ENCODE measurements around the gene M1AP. TPM values are rescaled to one million over a fixed set of nuclear protein-coding genes. Genes with fewer than 3 reads are reported as not detected.

The M1AP gene
- total RNA-seq, 1 experiment from 2014 or later, result 0.11 TPM

GRCh38 chr2:74689671-74690070 is 41.5 kb upstream of the M1AP start:
- no peaks in the 10 kb centered on the region for H3K9me3 ChIP-seq (ENCODE audit: low read length)
- DNase-seq, result no peak
- no peak overlapping the region for H3K4me3 ChIP-seq (ENCODE audit: low read length)
- H3K36me3 ChIP-seq (ENCODE audit: insufficient read depth, low read length), result no peaks in the 10 kb centered on the region
- no peaks in the 10 kb centered on the region for H3K9me2 ChIP-seq (replicated peaks; ENCODE audit: insufficient read depth, low read length)
- no peak overlapping the region for H3K9ac ChIP-seq (ENCODE audit: low read length)
- no peak overlapping the region for H3K27ac ChIP-seq (ENCODE audit: low read length)
- no peaks in the 10 kb centered on the region for H3K27me3 ChIP-seq (ENCODE audit: low read length)
- H3K4me1 ChIP-seq (ENCODE audit: low read length), result peaks cover 3% of the 10 kb centered on the region; the same call in 1 of the 2 replicates
- H3K4me2 ChIP-seq (ENCODE audit: low read depth, low read length, poor library complexity, severe bottlenecking), result no peak overlapping the region
- H4K20me1 ChIP-seq (ENCODE audit: insufficient read depth, low read depth, low read length), result no peaks in the 10 kb centered on the region
- H2AFZ ChIP-seq (ENCODE audit: low read length), result no peak overlapping the region
- no peaks in the 10 kb centered on the region for H3K79me2 ChIP-seq (ENCODE audit: low read length)

DNA sequence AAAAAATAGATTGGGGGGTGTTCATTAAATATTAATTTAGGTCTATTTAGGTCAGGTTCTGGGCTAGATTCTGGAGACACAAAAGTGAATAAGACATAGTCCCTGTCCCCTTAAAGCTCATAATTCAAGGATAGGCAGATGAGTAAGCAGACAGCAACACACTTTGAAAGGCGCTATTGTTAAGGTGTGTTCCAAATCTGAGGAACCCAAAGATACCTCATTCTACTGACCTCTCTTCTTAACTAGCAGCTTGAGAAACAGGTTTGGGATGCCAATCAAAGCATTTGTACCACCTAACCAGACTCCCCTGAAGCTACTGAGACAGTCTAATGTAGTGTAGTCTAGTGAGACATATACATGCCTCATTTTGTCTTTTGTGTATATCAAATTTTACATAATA is 40.8 kb upstream of the M1AP start:
- peaks cover 3% of the 10 kb centered on the region; the same call in 1 of the 2 replicates for H3K4me1 ChIP-seq (ENCODE audit: low read length)
- H3K9me2 ChIP-seq (replicated peaks; ENCODE audit: insufficient read depth, low read length), result no peaks in the 10 kb centered on the region
- no peaks in the 10 kb centered on the region for H3K27me3 ChIP-seq (ENCODE audit: low read length)
- DNase-seq, result no peak
- no peak overlapping the region for H3K4me2 ChIP-seq (ENCODE audit: low read depth, low read length, poor library complexity, severe bottlenecking)
- no peak overlapping the region for H3K4me3 ChIP-seq (ENCODE audit: low read length)
- H2AFZ ChIP-seq (ENCODE audit: low read length), result no peak overlapping the region
- H3K27ac ChIP-seq (ENCODE audit: low read length), result no peak overlapping the region
- H3K36me3 ChIP-seq (ENCODE audit: insufficient read depth, low read length), result no peaks in the 10 kb centered on the region
- no peaks in the 10 kb centered on the region for H4K20me1 ChIP-seq (ENCODE audit: insufficient read depth, low read depth, low read length)
- no peak overlapping the region for H3K9ac ChIP-seq (ENCODE audit: low read length)
- no peaks in the 10 kb centered on the region for H3K9me3 ChIP-seq (ENCODE audit: low read length)
- H3K79me2 ChIP-seq (ENCODE audit: low read length), result no peaks in the 10 kb centered on the region

GRCh38 chr2:74685408-74685807 is 37.3 kb upstream of the M1AP start:
- Histone ChIP-seq H3K79me2 (ENCODE audit: low read length) (no peaks in the 10 kb centered on the region), H3K27ac (ENCODE audit: low read length) (no peak overlapping the region), H4K20me1 (ENCODE audit: insufficient read depth, low read depth, low read length) (no peaks in the 10 kb centered on the region), H3K9me3 (ENCODE audit: low read length) (no peaks in the 10 kb centered on the region), H3K27me3 (ENCODE audit: low read length) (no peaks in the 10 kb centered on the region), H3K4me3 (ENCODE audit: low read length) (no peak overlapping the region), H3K4me2 (ENCODE audit: low read depth, low read length, poor library complexity, severe bottlenecking) (no peak overlapping the region), H3K4me1 (ENCODE audit: low read length) (no peaks in the 10 kb centered on the region), H3K9ac (ENCODE audit: low read length) (no peak overlapping the region), H3K36me3 (ENCODE audit: insufficient read depth, low read length) (no peaks in the 10 kb centered on the region), H3K9me2 (replicated peaks; ENCODE audit: insufficient read depth, low read length) (no peaks in the 10 kb centered on the region), H2AFZ (ENCODE audit: low read length) (no peak overlapping the region)
- DNase-seq, result no peak

- Histone ChIP-seq H3K4me2 (ENCODE audit: low read depth, low read length, poor library complexity, severe bottlenecking) (no peak overlapping the region), H4K20me1 (ENCODE audit: insufficient read depth, low read depth, low read length) (no peaks in the 10 kb centered on the region), H2AFZ (ENCODE audit: low read length) (no peak overlapping the region), H3K27me3 (ENCODE audit: low read length) (no peaks in the 10 kb centered on the region), H3K9me2 (replicated peaks; ENCODE audit: insufficient read depth, low read length) (no peaks in the 10 kb centered on the region), H3K4me1 (ENCODE audit: low read length) (no peaks in the 10 kb centered on the region), H3K4me3 (ENCODE audit: low read length) (no peak overlapping the region), H3K9me3 (ENCODE audit: low read length) (no peaks in the 10 kb centered on the region), H3K9ac (ENCODE audit: low read length) (no peak overlapping the region), H3K79me2 (ENCODE audit: low read length) (no peaks in the 10 kb centered on the region), H3K27ac (ENCODE audit: low read length) (no peak overlapping the region), H3K36me3 (ENCODE audit: insufficient read depth, low read length) (no peaks in the 10 kb centered on the region)
- DNase-seq, result no peak
Observed at GRCh38 chr2:74682501-74682900, 34.4 kb upstream of the M1AP start.

GRCh38 chr2:74679615-74680014 is 31.5 kb upstream of the M1AP start:
- H2AFZ ChIP-seq (ENCODE audit: low read length), result no peak overlapping the region

GRCh38 chr2:74676331-74676730 is 28.2 kb upstream of the M1AP start:
- Histone ChIP-seq H3K9me3 (ENCODE audit: low read length) (no peaks in the 10 kb centered on the region), H2AFZ (ENCODE audit: low read length) (no peak overlapping the region), H3K4me1 (ENCODE audit: low read length) (no peaks in the 10 kb centered on the region), H3K36me3 (ENCODE audit: insufficient read depth, low read length) (no peaks in the 10 kb centered on the region), H3K27me3 (ENCODE audit: low read length) (no peaks in the 10 kb centered on the region), H3K9ac (ENCODE audit: low read length) (no peak overlapping the region), H3K9me2 (replicated peaks; ENCODE audit: insufficient read depth, low read length) (no peaks in the 10 kb centered on the region), H3K27ac (ENCODE audit: low read length) (no peak overlapping the region), H4K20me1 (ENCODE audit: insufficient read depth, low read depth, low read length) (no peaks in the 10 kb centered on the region), H3K79me2 (ENCODE audit: low read length) (no peaks in the 10 kb centered on the region), H3K4me3 (ENCODE audit: low read length) (no peak overlapping the region), H3K4me2 (ENCODE audit: low read depth, low read length, poor library complexity, severe bottlenecking) (no peak overlapping the region)
- DNase-seq, result no peak

More at GRCh38 chr2:74679615-74680014, 31.5 kb upstream of the M1AP start:
- Histone ChIP-seq H3K27me3 (ENCODE audit: low read length) (no peaks in the 10 kb centered on the region), H3K4me1 (ENCODE audit: low read length) (no peaks in the 10 kb centered on the region), H3K9me2 (replicated peaks; ENCODE audit: insufficient read depth, low read length) (no peaks in the 10 kb centered on the region), H4K20me1 (ENCODE audit: insufficient read depth, low read depth, low read length) (no peaks in the 10 kb centered on the region), H3K4me2 (ENCODE audit: low read depth, low read length, poor library complexity, severe bottlenecking) (no peak overlapping the region), H3K9ac (ENCODE audit: low read length) (no peak overlapping the region), H3K79me2 (ENCODE audit: low read length) (no peaks in the 10 kb centered on the region), H3K9me3 (ENCODE audit: low read length) (no peaks in the 10 kb centered on the region), H3K27ac (ENCODE audit: low read length) (no peak overlapping the region), H3K36me3 (ENCODE audit: insufficient read depth, low read length) (no peaks in the 10 kb centered on the region), H3K4me3 (ENCODE audit: low read length) (no peak overlapping the region)
- DNase-seq, result no peak

GRCh38 chr2:74675090-74675489 is 27.0 kb upstream of the M1AP start:
- Histone ChIP-seq H2AFZ (ENCODE audit: low read length) (no peak overlapping the region), H3K36me3 (ENCODE audit: insufficient read depth, low read length) (no peaks in the 10 kb centered on the region), H3K4me1 (ENCODE audit: low read length) (no peaks in the 10 kb centered on the region), H4K20me1 (ENCODE audit: insufficient read depth, low read depth, low read length) (no peaks in the 10 kb centered on the region), H3K27ac (ENCODE audit: low read length) (no peak overlapping the region), H3K79me2 (ENCODE audit: low read length) (no peaks in the 10 kb centered on the region), H3K9me2 (replicated peaks; ENCODE audit: insufficient read depth, low read length) (no peaks in the 10 kb centered on the region), H3K4me2 (ENCODE audit: low read depth, low read length, poor library complexity, severe bottlenecking) (no peak overlapping the region), H3K9ac (ENCODE audit: low read length) (no peak overlapping the region), H3K9me3 (ENCODE audit: low read length) (no peaks in the 10 kb centered on the region), H3K4me3 (ENCODE audit: low read length) (no peak overlapping the region), H3K27me3 (ENCODE audit: low read length) (no peaks in the 10 kb centered on the region)
- no peak for DNase-seq

- no peak for DNase-seq
- H3K4me3 ChIP-seq (ENCODE audit: low read length), result no peak overlapping the region
- no peaks in the 10 kb centered on the region for H3K79me2 ChIP-seq (ENCODE audit: low read length)
- H4K20me1 ChIP-seq (ENCODE audit: insufficient read depth, low read depth, low read length), result no peaks in the 10 kb centered on the region
- H3K9ac ChIP-seq (ENCODE audit: low read length), result no peak overlapping the region
- H3K4me2 ChIP-seq (ENCODE audit: low read depth, low read length, poor library complexity, severe bottlenecking), result no peak overlapping the region
- no peaks in the 10 kb centered on the region for H3K27me3 ChIP-seq (ENCODE audit: low read length)
- no peaks in the 10 kb centered on the region for H3K36me3 ChIP-seq (ENCODE audit: insufficient read depth, low read length)
- H3K27ac ChIP-seq (ENCODE audit: low read length), result no peak overlapping the region
- H3K9me2 ChIP-seq (replicated peaks; ENCODE audit: insufficient read depth, low read length), result no peaks in the 10 kb centered on the region
- no peak overlapping the region for H2AFZ ChIP-seq (ENCODE audit: low read length)
- H3K9me3 ChIP-seq (ENCODE audit: low read length), result no peaks in the 10 kb centered on the region
- no peaks in the 10 kb centered on the region for H3K4me1 ChIP-seq (ENCODE audit: low read length)
Observed at GRCh38 chr2:74673826-74674528, 25.8 kb upstream of the M1AP start.
